Activated naive CD8-positive, alpha-beta T cell treated with anti-CD3 and anti-CD28 coated beads, Interleukin-2, amount 50 U/mL, for 16 hours (primary cell): Measurements from ENCODE around the gene KLHL13.

Source experiments
- DNase-seq: peaks from one replicate; pipeline ENCODE4 v3.0.0-alpha.2; 2020; ENCODE audit warnings: low read depth, low spot score

The KLHL13 gene

GRCh38 chrX:117871796-117872195 lies 244.8 kb downstream of the KLHL13 start:
- no peak for DNase-seq

GRCh38 chrX:117860517-117860916 lies 256.1 kb downstream of the KLHL13 start:
- DNase-seq = no peak

- DNase-seq = no peak
Observed at GRCh38 chrX:117854806-117855205, 261.8 kb downstream of the KLHL13 start.

GRCh38 chrX:117851025-117851424 lies 265.6 kb downstream of the KLHL13 start:
- no peak for DNase-seq
